NCI-H2196 (cell line): ENCODE measurements around the gene DDX56.
"Not testable (repeated sequence)": the region's sequence is repeated elsewhere in the genome, so short reads cannot be mapped to it uniquely, and the experiment has no call there.

Source experiments
- DNase-seq: peaks from one replicate; lab custom pipeline; 2025; ENCODE audit not compliant: unreplicated experiment; lab: John Stamatoyannopoulos, UW

The DDX56 gene

DNA sequence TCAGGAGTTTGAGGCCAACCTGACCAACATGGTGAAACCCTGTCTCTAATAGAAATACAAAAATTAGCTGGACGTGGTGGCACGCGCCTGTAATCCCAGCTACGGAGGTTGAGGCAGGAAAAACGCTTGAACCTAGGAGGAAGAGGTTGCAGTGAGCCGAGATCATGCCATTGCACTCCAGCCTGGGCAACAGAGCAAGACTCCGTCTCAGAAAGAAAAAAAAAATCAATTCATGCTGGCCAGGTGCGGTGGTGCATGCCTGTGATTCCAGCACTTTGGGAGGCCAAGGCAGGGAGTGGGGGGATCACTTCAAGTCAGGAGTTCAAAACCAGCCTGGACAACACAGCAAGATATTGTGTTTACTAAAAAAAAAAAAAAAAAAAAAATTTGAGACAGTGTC, 23.5 kb upstream of the DDX56 start:
- not testable (repeated sequence) for DNase-seq

DNA sequence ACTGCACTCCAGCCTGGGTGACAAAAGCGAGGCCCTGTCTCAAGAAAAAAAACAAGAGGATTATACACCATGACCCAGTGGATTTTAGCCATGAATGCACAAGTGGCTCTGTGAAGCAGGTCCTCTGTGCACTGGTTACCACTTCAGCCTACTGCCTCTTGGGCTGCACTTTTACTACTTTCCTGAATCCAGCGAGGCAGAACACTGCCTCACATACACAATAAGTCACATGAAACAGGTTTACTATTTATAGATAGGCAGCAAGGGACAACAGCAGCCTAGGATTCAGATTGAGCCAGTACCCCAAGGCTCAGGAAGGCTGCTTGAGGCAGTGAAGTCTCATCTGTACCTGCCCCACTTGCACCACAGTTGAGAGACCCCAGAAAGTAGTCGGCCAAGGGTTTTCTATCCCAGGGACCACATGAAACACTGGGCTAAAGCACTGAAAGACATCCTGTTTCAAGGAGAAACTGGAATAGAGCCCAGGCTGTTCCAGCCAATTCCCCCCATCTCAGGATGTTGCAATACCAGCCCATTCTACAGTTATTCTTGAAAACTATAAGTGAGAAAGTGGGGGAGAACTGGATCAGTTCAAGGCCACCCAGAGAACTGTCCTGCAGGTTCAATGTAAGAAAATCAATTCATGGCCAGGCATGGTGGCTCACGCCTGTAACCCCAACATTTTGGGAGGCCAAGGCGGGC, 22.4 kb upstream of the DDX56 start:
- DNase-seq = no peak

DNA sequence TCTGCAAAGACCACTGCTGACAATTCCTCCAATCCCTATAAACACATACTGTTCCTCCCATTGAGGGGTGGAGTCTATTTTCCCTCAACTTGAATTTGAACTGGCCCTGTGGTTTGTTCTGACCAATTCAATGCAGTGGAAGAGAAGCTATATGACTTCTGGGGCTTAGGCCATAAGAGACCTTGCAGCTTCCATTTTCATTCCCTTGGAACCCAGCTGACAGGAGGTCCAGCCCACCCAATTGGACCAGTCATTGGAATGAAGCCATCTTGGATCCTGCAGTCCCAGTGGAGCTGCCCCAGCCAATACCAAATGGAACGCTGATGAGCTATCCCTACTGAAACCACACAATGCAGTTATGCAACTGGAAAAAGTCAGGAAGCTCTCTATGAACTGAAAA, 17.2 kb upstream of the DDX56 start:
- DNase-seq = no peak

DNA sequence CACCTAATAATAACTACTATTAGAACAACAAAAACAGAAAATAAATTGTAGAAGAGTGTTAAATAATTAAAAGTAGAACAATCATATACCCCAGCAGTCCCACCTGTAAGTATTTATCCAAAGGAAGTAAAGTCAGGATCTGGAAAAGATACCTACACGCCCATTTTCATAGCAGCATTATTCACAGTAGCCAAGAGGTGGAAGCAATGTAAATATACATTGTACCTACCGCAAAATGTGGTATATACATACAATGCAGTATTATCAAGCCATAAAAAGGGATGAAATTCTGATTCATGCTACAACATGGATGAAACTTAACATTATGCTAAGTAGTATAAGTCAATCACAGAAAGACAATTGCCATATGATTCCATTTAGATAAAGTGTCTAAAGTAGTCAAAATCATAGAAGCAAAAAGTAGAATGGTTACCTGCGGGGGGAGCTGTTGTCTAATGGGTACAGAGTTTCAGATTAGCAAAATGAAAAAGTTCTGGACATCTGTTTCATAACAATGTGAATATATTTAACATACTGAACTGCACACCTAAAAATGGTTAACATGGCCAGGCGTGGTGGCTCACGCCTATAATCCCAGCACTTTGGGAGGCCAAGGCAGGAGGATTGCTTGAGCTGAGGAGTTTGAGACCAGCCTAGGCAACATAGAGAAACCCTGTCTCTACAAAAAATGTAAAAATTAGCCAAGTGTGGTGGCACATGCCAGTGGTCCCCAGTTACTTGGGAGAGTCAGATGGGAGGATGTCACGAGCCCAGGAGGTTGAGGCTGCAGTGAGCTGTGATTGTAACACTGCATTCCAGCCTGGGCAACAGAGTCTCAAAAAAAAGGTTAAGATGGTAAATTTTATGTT, 14.4 kb upstream of the DDX56 start:
- peak; percentile 57 for DNase-seq

DNA sequence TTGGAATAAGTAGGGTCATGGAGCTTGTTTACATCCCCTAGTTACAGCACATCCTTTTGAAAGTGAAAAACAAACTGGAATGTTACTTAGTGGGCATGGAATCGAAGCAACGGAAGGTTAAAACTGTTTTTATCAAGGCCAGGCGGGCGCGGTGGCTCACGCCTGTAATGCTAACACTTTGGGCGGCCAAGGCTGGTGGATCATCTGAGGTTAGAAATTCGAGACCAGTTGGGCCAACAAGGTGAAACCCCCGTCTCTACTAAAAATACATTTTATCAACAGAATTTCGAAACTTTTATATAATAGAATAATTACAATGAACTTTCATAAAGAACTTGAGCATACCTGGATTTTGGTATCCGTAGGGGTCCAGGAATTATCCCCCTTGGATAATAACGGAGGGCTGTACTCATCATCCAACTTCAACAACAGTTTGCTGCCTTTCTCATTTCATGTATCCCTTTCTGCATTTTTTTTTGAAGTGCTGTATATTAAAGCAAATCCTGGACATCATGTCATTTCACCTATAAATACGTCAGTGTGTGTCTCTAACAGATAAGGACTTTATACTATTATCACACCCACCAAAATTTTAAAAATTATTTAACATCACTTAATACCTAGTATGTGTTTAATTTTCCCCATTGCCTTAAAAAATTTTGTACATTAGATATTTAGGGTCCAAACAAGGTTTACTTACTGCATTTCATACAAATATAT, 9.6 kb upstream of the DDX56 start:
- no peak for DNase-seq

DNA sequence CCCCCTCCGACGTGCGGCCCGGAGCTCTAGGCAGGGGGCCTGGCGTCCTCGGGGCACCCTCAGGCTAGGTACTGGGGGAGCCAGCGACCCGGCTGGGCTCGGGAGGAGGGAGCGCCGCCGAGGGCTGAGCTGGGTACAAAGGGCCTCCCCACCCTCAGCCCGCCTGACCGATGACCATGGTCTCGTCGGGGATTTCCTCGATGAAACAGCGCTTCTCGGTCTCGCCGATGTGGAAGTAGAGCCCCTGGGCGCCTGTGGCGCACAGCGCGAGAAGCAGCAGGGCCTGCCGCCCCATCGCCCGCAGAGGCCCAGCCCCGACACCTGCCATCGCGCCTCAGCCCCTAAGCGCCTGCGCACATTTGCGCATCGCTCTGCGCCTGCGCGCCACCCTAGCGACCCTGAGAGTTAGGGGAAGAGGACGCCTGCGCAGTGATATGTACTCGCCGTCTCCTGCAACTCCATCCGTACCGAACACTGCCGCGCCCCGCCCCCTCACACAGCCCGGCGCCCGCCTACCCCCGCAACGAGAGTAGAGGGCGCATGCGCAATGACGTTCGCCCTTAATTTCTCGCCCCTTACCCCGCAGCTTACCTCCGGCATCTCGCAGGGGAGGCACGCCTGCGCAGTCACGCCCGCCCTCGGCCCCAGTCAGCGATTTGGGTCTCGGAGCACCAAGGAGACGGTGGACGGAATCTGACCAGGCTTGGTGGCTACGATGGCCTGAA, 8.3 kb upstream of the DDX56 start, which contains the start of gene TMED4:
TMED4 (minus strand) TSS at position 353 of the 725 bp plus-strand sequence; CDS start at position 328, 25 bp downstream.
- DNase-seq = peak; percentile 99

DNA sequence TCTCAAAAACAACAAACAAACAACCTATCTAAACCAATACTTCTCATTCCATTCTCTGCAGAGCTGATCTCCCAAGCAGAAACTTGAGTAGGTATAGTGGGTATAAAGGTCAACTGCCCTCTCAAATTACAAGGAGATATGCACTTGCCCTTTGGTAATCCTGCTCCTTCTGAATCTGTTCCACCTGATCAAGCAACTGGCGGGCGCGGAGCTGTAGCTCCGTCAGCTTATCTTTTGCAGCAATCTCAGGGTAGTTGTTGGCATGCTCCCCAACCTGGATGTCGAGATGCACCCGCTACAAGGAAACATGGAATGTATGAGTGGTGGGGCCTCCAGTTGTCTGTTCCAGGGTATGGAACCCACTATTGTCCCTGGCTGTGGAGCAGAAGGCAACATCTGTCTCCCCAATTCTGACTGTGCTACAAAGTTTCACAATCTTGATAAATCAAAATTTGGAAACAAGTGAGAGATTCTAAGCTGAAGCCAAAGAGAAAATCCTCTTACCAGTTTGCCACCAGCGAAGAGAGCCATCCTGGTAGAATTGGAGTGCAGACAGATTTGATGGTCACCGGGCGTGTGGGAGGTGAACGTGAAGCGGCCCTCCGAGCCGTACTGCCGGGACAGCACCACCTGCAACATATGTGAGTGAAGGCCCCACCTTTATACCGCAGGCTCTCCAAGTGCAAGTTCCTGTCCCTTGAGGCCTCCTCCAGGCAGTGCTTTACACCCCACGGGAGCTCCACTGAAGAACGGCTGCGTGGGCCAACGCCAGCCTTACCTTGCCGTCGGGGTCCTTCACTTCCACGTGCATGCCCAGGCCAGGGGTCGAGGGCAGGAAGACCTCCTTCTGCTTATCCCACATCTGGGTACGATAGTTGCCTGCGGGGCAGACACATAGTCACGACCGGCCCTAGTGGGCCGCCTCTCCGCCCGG, 7.5 kb upstream of the DDX56 start:
- no peak for DNase-seq

DNA sequence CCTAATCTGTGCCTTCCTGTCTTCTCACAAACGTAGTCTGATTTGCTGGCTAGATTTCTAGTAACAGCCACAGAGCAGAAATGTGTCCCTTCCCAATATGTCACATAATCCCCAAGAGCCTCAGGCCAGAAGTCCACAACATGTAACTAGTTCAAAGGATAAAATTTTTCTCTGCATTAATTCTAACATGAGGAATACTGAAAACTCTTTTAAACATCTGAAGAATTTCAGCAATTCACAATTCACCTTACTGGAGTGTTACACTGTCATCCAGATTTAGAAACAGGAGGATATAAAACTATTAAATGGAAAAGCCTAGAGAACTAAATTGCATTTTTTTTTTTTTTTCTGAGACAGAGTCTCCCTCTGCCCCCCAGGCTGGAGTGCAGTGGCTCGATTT, 2.5 kb upstream of the DDX56 start:
- DNase-seq = no peak

DNA sequence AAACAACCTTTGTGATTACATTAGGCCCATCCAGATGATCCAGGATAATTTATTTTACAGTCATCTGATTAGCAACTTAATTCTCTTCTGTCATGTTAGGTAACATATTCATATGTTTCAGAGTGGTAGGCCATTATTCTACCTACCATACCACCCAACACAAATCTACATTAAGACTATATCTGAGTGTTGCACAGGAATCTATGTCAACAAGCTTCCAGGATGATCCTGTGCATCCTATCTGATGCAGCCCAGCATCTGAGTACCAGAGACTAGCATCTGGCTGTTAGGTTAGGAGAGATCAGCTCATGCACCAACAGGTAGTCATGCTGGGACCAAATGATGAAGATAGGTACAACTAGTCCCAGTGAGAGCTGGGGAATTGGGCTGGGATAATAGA, 1.3 kb upstream of the DDX56 start:
- DNase-seq = no peak

DNA sequence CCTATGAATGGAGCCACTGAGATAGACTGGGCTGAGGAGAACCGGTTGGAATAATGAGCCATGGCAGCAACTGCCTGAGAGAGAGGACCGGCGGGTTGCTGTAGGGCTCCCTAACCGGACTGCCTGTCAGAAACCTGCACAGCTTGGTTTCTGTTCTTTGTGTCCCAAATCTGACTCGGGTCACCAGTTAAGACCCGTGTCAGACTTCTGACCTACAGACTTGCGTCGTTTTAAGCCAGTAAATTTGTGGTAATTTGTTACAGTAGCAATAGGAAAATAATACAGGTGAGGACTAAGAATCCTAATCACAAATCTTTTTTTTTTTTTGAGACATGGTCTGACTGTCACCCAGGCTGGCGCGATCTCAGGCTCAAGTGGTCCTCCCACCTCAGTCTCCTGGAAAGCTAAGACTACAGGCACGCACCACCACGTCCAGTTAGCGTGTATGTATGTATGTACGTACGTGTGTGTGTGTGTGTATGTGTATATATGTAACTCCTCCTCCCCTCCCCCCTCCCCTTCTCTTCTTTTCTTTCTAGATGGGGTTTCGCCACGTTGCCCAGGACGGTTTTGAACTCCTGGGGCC, 672 bp upstream of the DDX56 start:
- no peak for DNase-seq

DNA sequence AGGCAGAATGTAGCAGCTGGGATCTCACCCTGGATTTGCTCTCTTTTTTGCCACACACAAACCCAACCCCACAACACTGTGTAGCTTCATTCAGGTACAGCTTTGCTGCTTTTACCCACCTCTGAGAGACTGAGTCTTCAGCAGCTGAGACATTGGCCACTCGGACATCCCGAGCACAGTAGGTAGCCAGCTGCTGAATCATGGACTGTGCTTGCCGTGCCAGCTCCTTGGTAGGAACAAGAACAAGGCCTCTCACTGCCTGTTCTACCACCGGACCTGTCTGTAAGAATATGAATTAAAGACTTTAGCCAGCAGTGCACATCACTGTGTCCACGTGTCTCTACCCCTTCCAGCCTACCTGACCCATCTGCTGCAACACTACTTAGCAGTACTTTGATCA, 937 bp downstream of the DDX56 start:
- no peak for DNase-seq

DNA sequence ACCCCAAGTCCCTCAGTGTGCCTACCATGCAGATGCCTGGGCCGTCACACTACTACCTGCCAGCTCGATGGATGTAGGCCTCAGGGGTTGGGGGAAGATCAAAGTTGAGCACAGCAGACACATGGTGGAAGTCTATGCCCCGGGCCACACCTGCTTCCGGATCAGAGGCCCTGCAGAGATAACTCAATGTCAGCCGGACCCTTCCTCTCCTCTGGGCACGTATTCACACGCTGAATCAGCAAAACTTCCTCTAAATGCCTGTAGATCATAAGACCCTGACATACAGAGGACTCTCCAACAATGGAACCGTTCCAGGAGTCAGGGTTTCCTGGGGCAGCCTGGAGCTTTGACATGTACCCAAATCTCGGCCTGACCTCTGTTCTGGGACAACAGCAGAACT, 3.7 kb downstream of the DDX56 start:
- DNase-seq = no peak

DNA sequence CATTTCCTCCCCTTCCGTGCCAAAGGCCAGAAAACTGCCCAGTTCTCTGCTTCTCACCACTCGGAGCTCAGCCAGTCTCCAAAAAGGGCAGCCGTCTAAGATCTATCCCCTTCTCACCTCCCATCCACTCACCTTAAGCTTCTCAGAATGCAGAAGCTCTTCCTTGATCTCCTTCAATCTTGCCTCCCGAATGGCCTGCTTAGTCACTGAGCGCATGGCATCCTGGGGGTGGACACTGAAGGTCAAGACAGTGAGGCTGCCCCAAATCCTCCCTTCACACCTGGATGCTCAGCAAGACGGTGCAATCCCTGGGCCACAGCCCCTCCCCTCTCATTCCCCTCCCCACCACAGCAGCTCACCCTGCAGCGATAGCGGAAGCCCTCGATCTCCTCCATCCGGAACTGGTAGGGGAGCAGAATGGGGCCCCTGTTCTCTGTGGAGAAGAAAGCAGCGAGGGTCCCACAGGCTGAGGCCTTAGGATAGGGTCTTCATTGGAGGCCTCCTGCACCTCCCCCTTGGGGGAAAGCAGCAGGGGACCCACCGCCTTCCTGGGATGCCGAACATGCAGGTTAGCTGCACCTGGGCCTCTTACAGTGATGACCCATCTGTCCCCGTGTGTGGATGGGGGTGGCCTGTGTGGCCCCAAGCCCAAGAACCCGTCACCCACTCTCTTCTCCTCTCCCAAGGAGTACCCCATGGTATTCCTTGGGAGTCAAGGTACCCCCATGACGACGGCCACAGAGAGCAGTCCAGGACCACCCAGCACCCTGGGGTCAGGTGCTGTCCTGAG, 4.7 kb downstream of the DDX56 start:
- no peak for DNase-seq

DNA sequence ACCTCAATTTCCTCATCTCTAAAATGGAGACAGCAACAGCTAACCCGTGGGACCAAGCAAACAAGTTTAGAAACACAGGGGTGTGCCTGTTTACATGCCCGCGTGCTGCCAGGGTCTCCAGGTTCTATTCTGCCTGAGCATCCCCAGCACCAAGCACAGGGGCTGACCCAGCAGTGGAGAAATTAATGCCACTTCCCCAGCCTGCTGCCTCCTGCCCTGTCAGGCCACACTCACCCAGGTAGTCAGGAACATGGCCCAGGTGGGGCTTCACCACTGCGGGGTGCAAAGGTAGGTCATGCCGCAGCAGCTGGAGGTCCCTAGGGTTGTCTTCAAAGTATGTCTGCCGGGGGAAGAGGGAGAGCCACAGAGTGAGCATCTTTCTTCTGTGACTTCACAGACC, 5.8 kb downstream of the DDX56 start:
- no peak for DNase-seq

DNA sequence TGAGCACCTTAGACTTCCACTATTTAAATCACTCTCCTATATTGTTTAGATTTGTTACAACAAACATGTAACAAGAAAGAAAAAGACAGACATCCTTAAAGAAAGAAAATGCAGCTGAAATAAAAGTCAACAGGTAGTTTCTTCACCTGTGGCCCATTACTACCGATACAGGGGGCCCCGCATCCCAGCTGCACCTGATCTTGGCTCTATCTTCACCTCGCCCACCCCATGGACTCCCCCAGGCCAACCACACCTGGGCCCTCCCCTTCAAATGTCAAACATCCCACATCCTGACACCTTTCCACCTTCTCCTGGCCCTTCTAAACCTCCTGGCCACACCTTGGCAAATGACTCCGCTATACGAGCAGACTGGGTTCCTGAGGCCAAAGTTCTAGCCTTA, 7.0 kb downstream of the DDX56 start:
- DNase-seq = no peak

DNA sequence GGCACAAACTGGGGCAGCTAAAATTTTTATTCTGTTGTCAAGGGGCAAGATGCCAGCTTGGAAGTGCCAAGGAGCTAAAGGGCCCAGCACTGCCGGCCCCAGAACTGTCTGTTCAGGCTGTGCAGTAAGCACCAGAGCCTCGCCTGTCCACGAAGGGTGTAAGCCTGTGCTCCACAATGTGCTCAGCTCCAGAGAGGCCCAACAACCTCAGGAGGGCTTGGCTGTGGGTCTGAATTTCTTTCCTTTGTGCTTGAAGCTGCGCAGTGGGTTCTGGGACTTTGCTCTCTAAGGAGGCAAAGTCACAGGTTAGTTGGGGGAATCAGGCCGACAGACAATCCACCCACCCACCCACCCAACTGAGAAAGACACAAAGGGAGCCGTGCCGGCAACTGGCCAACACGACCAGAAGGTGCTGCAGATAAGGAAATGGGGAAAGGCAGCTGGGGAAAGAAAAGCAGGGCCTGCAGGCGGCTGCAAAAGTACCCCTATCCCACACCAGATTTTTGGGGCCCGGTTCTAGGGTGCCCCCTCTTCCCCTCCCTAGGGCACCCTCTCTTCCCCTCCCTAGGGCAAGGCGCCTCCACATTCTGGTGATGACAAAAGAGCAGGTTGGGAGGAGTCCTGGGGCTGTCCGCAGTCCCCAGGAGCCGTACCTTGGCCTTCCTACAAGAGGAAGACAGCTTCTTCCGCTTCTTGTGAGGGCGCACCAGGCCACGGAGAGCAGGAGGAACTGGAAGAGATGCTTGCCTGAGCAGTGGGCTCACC, 7.7 kb downstream of the DDX56 start:
- DNase-seq = no peak

DNA sequence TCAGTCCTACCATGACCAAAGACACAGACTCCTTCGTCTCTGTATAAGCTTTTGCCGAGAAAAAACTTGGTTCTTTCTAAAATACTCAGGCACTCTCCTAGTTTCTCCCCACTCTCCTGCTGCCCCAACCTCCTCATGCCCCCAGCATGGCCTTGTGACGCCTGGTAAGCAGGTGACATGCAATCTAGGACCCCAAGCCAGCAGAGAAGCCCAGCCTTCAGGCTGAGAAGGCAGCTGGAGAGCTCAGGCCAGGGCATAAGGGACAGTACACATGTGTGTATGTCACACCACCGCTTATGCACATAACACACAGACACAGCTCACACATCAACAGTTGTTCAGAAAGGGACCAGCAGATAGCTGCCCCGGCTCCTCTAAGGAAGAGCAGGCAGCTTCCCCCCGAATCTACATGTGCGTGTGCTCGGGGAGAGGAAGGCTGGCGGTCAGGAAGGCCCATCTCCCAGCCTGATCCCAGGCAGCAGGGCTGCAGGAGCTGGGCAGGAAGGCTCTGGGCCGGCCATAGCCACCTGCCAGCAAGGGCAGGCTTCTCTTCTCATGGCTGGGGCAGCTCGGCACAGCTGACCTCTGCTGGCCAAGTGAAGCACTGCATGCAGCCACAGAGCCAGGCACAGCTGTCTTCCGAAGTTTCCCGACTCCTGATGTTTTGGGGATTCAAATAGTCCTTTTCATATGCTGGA, 8.5 kb downstream of the DDX56 start:
- DNase-seq = peak; percentile 80

DNA sequence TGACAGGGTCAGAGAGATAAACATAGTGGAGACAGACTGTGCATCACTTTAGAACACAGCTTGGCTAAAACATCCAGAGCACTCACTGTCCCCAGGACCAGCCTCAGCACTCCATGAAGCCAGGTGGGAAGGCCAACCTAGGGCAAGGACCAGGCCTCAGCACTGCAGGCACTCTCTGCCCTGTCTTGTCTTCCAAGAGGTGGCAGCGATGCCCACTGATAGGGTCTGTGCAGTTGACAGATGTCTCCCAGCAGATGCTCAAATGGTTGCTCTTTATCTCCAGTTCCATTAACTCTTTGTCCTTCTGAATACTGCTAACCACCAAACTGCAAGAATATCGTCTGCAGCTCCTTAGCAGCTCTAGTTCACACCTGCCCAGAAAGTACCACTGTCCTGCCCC, 9.1 kb downstream of the DDX56 start:
- DNase-seq = no peak
